GM18526 (cell line): ENCODE measurements around the gene ITSN1.

Source experiments
- POLR2A ChIP-seq: IDR thresholded peaks from 3 replicates; pipeline ENCODE4 v1.6.1; 2011; ENCODE audit not compliant: insufficient read length; ENCODE audit errors: extremely low read depth

The ITSN1 gene

GRCh38 chr21:33767960-33768359, 125.7 kb downstream of the ITSN1 start:
- TF ChIP-seq POLR2A = no peak

GRCh38 chr21:33769057-33769456, 126.8 kb downstream of the ITSN1 start:
- TF ChIP-seq POLR2A = no peak

DNA sequence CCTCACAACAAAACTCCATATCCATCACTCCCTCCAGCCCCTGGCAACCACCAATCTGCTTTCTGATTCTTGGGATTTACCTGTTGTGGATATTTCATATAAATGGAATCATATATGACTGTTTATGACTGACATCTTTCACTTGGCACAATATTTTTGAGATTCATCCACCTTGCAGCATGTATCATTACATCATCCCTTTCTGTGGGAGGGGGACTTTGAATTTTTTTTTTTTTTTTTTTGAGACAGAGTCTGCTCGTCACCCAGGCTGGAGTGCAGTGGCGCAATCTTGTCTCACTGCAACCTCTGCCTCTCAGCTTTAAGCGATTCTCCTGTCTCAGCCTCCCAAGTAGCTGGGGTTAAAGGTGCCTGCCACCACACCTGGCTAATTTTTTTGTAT, 128.2 kb downstream of the ITSN1 start:
- TF ChIP-seq POLR2A = no peak

GRCh38 chr21:33771976-33772375, 129.7 kb downstream of the ITSN1 start:
- TF ChIP-seq POLR2A = no peak

DNA sequence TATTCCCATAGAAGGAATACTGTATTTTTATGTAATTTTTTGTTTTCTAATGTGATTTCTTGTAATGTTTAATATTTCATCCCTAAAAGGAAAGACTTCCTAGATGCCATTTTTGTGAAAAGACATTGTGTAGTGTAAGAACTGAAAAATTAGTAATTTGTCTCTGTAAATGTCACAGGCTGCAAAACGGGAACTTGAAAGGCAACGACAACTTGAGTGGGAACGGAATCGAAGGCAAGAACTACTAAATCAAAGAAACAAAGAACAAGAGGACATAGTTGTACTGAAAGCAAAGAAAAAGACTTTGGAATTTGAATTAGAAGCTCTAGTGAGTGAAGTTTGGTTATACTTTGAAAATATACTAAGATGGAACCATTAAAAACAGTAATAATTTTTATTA, 132.2 kb downstream of the ITSN1 start:
- no peak for TF ChIP-seq POLR2A

DNA sequence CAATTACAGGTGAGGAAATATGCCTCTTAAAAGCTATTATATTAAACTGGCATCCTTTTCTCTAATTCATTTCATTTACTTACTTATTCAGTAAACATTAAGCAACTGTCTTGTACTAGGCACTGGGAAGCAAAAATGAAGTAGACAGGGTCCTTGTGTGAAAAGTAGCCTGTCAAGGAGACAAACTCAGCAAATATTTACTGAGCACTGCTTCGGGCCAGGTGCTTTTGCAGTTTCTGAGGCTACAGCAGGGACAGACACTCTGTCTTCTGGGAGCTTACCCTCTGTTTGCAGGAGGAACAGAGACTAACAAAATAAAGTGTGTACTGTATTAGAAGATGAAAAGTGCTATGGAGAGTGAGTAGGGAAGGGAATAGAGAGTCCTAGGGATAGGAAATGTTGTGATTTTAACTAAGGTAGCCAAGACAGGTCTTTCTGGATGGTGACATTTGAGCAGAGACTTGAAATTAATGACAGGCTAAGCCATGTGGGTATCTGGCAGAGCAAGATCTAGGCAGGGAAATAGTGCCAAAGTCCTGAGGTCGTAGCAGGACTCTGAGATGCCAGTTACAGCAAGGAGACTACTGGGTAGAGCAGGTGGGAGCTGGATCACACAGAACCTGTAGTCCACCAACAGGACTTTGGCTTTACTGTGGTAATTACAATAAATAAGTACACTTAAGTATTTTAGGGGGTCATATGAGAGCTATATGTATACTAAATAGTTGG, 133.0 kb downstream of the ITSN1 start:
- no peak for TF ChIP-seq POLR2A

DNA sequence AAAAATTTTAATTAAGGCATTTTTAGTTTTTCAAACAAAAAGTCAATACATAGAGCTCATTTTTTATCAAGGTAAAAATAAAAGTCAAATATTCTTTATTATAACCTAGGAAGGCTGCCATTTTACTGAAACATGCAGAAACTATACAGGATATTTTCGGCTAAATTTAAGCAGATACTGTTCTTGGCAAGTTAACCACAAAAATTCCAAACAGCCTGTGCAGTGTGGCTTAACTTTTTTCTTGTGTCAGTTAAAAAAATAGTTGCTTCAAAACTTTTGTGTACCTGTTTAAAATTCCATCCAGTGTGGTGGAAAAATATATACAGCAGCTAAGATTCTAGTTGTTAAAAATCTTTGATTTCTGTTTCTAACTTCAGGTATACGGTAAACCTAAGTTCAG, 138.3 kb downstream of the ITSN1 start:
- TF ChIP-seq POLR2A = no peak

DNA sequence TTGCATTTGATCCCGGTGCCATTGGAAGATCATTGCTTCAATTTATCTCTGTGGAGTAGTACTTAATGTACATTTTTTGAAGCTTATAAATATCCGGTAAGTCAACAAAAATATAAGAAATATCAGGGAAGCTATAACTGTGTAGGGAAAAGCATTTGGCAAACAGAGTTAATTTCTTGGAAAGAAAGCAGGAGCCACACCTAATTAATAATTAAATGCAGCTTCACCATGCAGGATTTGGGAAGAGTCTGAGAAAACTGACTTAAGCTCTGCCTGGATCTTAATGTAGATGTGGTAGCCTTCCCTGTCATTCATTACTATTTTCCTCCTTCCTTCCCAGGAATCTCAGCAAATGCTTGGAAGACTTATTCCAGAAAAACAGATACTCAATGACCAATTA, 138.8 kb downstream of the ITSN1 start:
- TF ChIP-seq POLR2A = no peak

DNA sequence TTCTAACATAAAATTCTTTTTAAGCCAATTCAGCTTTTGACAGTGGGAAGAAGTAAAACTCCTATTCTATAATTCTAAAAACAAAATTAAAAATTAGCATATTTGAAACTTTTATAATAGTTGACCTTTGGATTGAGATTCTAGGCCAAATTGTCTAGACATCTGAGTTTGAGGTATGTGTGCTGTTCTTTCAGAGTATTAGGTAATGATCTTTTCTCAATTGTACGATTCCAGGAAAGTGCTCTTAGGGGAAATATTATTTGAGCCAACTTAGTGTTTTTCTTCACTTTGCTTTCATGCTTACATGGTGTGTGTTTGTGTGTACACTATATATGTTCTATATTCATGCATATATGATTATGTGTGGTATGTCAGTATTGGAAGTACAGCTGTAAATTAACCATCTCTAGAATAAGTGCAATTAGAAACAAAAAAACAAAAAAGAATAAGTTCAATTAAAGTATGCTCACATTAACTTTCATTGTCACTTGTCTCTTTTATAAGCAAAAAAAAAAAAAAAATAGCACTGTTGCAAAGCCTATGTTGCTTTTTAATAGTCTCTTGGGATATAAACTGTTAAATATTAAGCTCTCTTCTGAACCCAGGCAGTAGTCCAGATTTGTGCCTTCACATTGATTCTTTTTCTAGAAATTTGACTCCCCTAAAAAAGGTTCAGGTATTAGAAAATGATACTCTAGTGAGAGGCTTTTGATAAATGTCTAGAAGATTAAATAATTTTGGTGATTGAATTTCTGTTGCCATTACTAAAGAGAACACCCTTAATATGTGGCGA, 141.1 kb downstream of the ITSN1 start:
- no peak for TF ChIP-seq POLR2A

GRCh38 chr21:33787431-33787830, 145.1 kb downstream of the ITSN1 start:
- TF ChIP-seq POLR2A = no peak

- TF ChIP-seq POLR2A = no peak
These were observed 147.4 kb downstream of the ITSN1 start for GRCh38 chr21:33789697-33790096.

DNA sequence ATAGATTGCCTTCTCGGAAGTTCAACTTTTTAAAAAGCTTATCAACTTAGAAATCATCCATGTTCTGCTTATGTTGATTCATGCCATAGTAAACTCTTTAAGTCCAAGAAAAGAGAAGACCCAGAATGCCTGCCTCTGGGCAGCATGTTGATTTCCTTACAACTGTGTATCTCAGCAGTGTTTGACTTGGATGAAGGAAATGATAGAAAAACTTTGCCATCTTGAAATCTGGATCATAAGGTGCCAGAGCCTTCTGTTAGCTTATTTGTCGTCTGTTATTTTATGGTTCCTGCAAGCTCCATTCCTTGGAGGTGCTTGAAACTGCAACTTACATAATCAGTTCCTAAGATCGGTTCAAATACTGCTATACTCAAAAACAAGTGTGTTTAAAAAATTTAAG, 148.8 kb downstream of the ITSN1 start:
- TF ChIP-seq POLR2A = no peak

DNA sequence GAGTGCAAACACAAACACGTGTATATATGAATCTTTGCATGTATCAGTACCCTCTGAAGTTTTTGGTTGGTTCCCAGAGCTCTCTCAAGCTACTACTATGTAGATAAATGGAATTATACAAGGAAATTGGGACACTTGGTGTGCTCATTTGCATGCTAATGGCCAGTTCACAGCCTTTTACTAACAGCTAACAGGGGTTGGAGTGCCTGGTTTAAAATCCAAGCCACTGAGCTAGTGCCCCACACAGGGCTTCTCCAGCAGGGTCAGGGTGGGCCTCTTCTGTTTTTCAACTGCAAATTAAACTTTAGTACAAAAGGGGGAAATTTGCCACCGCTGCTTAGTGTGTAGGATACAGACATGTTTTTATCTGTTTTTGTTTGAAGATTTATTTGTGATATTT, 152.3 kb downstream of the ITSN1 start:
- TF ChIP-seq POLR2A = no peak

DNA sequence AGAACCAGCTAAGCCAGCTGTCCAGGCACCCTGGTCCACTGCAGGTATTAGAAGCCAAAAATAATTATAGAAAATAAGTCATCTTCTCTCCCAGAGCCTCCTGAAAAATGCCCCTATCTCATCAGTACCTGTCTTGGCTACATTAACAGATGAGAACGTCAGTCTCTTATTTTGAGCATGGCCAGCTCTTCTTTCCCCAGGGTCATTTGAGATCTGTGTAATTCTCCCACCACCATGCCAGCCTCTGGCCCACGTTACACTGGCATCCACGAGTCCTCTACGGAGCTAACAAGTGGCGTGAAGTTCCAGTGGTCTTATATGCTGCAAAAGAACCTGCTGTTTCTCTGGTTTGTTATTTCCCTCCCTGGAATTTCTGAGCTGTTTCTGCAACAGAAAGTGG, 155.3 kb downstream of the ITSN1 start:
- TF ChIP-seq POLR2A = no peak

- no peak for TF ChIP-seq POLR2A
These were observed 157.2 kb downstream of the ITSN1 start for GRCh38 chr21:33799378-33800090.
